ENCODE data around the gene S100PBP.

Gene S100PBP

DNA sequence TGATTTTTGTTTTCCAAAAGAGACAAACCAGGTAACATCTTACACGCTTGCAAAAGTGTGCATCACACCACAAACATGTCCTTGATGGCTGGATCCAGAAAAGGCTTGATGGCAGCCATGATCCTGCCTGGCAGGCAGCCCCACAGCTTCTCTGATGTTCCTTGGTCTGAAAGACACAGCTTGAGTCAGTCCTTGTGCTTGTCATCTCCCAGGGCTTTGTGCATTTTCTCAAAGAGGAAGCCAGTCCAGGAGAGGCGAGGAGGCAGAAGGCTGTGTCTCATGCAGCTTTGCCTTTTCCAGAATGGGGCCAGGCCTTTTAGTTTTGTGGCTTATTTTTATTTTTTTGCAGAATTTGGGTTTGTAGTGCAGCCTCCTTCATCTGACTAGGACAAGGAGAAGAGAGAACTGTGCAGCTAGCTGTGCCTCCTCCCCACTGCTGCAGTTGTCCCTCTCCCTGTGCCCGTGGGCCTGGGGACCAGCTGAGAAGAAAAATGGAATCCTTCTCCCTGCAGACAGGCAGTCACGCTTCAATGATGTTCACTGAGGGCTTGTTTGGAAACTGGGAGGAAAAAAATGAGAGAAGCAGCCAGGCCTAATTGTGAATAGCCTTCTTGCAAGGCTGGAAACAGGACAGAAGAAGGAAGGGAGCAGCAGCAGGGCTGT, 45.9 kb downstream of the S100PBP start:
- H3K4me3 ChIP-seq (ENCODE audit: low read depth, low read length) = no peak overlapping the region
- TF ChIP-seq CTCF (IDR thresholded peaks at IDR 0.05; ENCODE audit: low read depth, low read length, missing control alignments) = no peak
- in situ Hi-C loops (cut with HindIII; ENCODE audit: low pct_ligation_motif_present, low sequenced_read_pairs) = no loop called here
- no peaks in the 10 kb centered on the region for H3K36me3 ChIP-seq (replicated peaks)
- H3K27ac ChIP-seq = no peak overlapping the region
- no peak for DNase-seq
- no peaks in the 10 kb centered on the region for H3K27me3 ChIP-seq (replicated peaks)

GRCh38 chr1:32863881-32864245, 46.4 kb downstream of the S100PBP start:
- no peaks in the 10 kb centered on the region for H3K36me3 ChIP-seq (replicated peaks)
- H3K27me3 ChIP-seq (replicated peaks) = no peaks in the 10 kb centered on the region
- in situ Hi-C loops (cut with HindIII; ENCODE audit: low pct_ligation_motif_present, low sequenced_read_pairs) = no loop called here
- DNase-seq = no peak
- TF ChIP-seq CTCF (IDR thresholded peaks at IDR 0.05; ENCODE audit: low read depth, low read length, missing control alignments) = no peak
- no peak overlapping the region for H3K27ac ChIP-seq
- no peak overlapping the region for H3K4me3 ChIP-seq (ENCODE audit: low read depth, low read length)

- in situ Hi-C loops (cut with HindIII; ENCODE audit: low pct_ligation_motif_present, low sequenced_read_pairs) = no loop called here
These were observed 47.0 kb downstream of the S100PBP start for GRCh38 chr1:32864375-32865019.

DNA sequence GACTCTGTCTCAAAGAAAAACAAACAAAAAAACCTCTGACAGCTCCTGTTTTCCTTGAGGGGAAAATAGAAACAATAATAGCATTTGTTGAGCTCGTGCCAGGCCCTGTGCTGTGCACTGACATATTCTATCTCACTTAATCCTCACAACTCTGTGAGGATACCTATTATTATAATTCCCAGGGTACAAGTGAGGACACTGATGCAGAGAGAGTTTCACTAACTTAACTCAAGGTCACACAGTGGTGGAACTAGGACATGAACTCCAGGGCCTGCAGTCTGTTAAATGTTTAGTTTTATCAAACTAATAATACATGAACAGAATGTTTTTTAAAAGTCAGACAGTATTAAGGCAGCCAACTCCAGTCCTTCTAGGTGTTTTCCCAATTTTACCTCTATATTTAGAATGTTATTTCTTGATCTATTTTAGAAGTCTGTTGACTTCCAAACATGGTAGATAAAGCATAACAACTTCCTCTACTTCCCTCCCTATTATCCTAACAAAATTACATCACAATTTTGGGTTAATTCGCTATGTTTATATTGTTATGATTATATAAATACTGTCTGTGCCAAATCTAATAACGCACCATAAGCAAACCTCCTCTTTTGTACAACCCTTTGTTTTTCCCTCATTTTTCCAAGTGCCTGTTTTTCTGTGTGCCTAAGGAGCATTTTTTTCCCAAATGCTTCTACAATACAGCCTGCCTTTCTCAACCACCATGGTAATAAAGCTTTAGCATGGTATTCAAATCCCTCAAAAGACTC, 48.4 kb downstream of the S100PBP start:
- no peak for TF ChIP-seq CTCF (IDR thresholded peaks at IDR 0.05; ENCODE audit: low read depth, low read length, missing control alignments)
- in situ Hi-C loops (cut with HindIII; ENCODE audit: low pct_ligation_motif_present, low sequenced_read_pairs) = no loop called here
- DNase-seq = no peak
- Histone ChIP-seq H3K36me3 (replicated peaks) (no peaks in the 10 kb centered on the region), H3K4me3 (ENCODE audit: low read depth, low read length) (no peak overlapping the region), H3K27me3 (replicated peaks) (no peaks in the 10 kb centered on the region), H3K27ac (no peak overlapping the region)

More at GRCh38 chr1:32864375-32865019, 47.0 kb downstream of the S100PBP start:
- DNase-seq = no peak
- Histone ChIP-seq H3K27ac (no peak overlapping the region), H3K36me3 (replicated peaks) (no peaks in the 10 kb centered on the region), H3K4me3 (ENCODE audit: low read depth, low read length) (no peak overlapping the region), H3K27me3 (replicated peaks) (no peaks in the 10 kb centered on the region)
- no peak for TF ChIP-seq CTCF (IDR thresholded peaks at IDR 0.05; ENCODE audit: low read depth, low read length, missing control alignments)

- Histone ChIP-seq H3K36me3 (replicated peaks) (no peaks in the 10 kb centered on the region), H3K27me3 (replicated peaks) (peaks cover 2% of the 10 kb centered on the region), H3K27ac (no peak overlapping the region), H3K4me3 (ENCODE audit: low read depth, low read length) (no peak overlapping the region)
- DNase-seq = no peak
- TF ChIP-seq CTCF (IDR thresholded peaks at IDR 0.05; ENCODE audit: low read depth, low read length, missing control alignments) = no peak
- in situ Hi-C loops (cut with HindIII; ENCODE audit: low pct_ligation_motif_present, low sequenced_read_pairs) = no loop called here
These were observed 49.7 kb downstream of the S100PBP start for GRCh38 chr1:32867151-32867550.

Measured in brain microvascular endothelial cell (primary cell).